SJSA1 (cell line): ENCODE results near the gene CROCC2. TPM values are rescaled to one million over a fixed set of nuclear protein-coding genes. Genes with fewer than 3 reads are reported as not detected.

Experiments
- DNase-seq, 2 experiments: peaks; one replicate each; pipeline ENCODE4 v3.0.0-alpha.2; 2015 to 2020; ENCODE audit warnings: low spot score in 2 of 2, low read depth in 1 of 2
- H3K27ac ChIP-seq: fragments of 250-450 bp; sonication (Bioruptor Pico); 2 replicates; pipeline ENCODE4 v1.5.1; 2020; ENCODE audit warnings: mild to moderate bottlenecking, moderate library complexity
- H3K27me3 ChIP-seq: fragments of 250-450 bp; sonication (Bioruptor Pico); replicated peaks from 2 replicates; pipeline ENCODE4 v1.5.1; 2020; ENCODE audit warnings: mild to moderate bottlenecking, moderate library complexity
- H3K36me3 ChIP-seq: fragments of 250-450 bp; sonication (Bioruptor Pico); 2 replicates; pipeline ENCODE4 v1.5.1; 2020; ENCODE audit warnings: mild to moderate bottlenecking
- H3K4me1 ChIP-seq: fragments of 250-450 bp; sonication (Bioruptor Pico); replicated peaks from 2 replicates; pipeline ENCODE4 v1.6.1; 2021; ENCODE audit warnings: mild to moderate bottlenecking
- H3K4me3 ChIP-seq: fragments of 250-450 bp; sonication (Bioruptor Pico); 2 replicates; pipeline ENCODE4 v1.5.1; 2020; ENCODE audit warnings: mild to moderate bottlenecking
- H3K9me3 ChIP-seq: fragments of 250-450 bp; sonication (Bioruptor Pico); replicated peaks from 2 replicates; pipeline ENCODE4 v1.5.1; 2020; ENCODE audit warnings: mild to moderate bottlenecking
- total RNA-seq: library from RNA; depleted of rRNA; stranded (reverse); fragments of >200 nt; shearing (Covaris generic); gene quantifications from 2 replicates; pipeline ENCODE4 v1.2.3, GENCODE V29; 2014

CROCC2 gene
- total RNA-seq, 1 experiment from 2014 or later, result not detected

DNA sequence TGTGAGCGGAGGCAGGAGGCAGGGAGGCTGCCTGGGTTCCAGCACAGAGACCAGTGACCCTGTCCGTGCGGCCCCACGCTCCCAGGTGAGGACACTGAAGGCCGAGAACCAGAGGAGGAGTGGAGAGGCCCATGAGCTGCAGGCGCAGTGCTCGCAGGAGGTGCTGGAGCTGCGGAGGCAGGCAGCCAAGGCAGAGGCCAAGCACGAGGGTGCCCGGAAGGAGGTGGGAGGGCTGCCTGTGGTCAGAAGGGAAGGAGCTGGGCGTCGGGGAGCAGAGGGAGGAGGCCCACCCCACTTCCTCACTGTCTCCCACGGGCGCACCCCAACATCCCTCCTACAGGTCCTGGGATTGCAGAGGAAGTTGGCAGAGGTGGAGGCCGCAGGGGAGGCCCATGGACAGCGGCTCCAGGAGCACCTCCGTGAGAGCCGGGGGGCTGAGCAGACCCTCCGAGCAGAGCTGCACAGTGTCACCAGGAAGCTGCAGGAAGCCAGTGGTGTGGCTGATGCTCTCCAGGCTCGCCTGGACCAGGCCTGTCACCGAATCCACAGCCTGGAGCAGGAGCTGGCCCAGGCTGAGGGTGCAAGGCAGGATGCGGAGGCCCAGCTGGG is 59.3 kb downstream of the CROCC2 start:
- peak in 1 of 2 experiments; percentile 42 for DNase-seq
- no peak overlapping the region for H3K4me3 ChIP-seq
- no peaks in the 10 kb centered on the region for H3K27me3 ChIP-seq
- H3K9me3 ChIP-seq, result no peaks in the 10 kb centered on the region
- no peak overlapping the region for H3K27ac ChIP-seq
- no peaks in the 10 kb centered on the region for H3K36me3 ChIP-seq
- H3K4me1 ChIP-seq, result peaks cover 8% of the 10 kb centered on the region

DNA sequence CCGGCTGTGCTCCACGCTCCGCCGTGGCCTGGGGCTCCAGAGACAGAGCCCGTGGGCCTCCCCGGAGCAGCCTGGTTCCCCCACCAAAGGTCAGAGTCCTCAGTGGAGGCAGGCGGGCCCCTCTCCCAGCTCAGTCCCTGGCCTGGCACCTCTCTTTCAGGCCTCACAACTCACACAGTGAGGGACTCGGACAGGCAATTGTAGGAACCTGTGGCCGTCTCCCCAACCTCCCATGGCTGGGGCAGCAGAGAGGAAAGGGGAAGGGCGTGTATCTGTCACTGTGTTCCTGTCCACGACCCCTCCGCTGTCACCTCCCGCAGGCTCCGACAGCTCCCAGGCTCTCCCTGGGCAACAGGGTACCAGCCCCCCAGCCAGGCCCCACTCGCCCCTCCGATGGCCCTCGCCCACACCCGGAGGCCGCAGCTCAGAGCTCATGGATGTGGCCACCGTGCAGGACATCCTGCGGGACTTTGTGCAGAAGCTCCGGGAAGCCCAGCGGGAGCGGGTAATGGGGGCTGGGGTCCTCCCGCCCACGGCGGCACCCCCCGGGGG is 59.8 kb downstream of the CROCC2 start:
- no peak overlapping the region for H3K27ac ChIP-seq
- H3K4me3 ChIP-seq, result no peak overlapping the region
- peaks cover 6% of the 10 kb centered on the region for H3K4me1 ChIP-seq
- peak in 1 of 2 experiments; percentile 36 for DNase-seq
- H3K9me3 ChIP-seq, result no peaks in the 10 kb centered on the region
- H3K27me3 ChIP-seq, result no peaks in the 10 kb centered on the region
- H3K36me3 ChIP-seq, result no peaks in the 10 kb centered on the region

DNA sequence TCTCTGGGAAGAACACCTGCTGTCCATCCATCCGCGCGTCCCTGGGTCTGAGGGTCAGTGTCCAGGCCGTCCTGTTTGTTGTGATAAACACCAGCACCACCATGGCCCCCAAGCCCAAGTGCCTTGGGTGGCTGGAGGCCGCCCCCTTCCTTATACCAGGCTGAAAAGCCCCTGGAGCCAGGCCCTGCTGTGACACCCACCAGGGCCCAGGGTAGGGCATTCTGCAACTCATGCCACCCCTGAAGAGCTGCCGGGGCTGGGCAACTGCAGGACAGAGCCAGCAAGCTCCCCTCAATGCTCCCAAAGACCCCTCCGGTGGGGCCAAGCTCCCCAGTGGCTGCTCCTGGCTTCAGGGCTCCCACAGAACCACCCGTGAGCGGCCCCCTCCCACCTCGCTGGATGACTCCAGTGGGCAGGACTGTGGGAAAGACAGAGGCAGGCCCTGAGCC is 60.3 kb downstream of the CROCC2 start:
- DNase-seq, result no peak
- Histone ChIP-seq H3K4me3 (no peak overlapping the region), H3K36me3 (no peaks in the 10 kb centered on the region), H3K9me3 (no peaks in the 10 kb centered on the region), H3K27ac (no peak overlapping the region), H3K27me3 (no peaks in the 10 kb centered on the region), H3K4me1 (peaks cover 6% of the 10 kb centered on the region)

DNA sequence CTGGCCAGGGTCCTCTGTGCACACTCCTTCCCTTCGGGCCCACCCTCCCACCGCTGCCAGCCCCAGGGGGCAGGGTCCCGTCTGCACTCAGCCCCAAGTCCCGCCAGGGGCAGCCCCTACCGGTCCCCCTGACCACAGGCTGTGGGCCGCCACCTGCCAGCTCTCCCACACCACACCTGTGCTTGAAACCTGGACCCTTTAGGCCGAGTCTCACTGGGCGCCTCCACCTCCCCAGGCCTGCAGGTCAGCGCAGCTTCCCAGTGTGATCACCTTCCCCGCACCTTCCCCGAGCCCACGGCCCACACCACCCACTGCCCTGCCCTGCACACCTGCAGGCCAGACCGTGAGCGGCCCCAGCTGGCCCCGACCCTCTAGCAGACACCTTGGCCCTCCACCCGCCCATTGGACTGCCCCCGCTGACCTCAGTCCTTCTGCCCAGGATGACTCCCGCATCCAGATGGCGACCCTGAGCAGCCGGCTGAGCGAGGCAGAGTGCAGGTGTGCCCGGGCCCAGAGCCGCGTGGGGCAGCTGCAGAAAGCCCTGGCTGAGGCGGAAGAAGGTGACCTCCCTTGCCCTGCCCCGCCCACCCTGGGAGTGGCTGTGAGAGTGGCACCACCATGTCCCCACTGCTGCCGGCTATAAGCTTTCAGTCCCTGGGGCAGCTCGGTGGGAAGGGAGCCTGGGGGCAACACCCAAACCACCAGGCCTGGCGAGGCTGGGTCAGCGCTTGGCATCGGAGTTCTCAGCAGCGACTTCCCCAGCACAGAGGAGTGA is 61.0 kb downstream of the CROCC2 start:
- Histone ChIP-seq H3K4me3 (no peak overlapping the region), H3K27me3 (no peaks in the 10 kb centered on the region), H3K4me1 (peaks cover 6% of the 10 kb centered on the region), H3K9me3 (no peaks in the 10 kb centered on the region), H3K27ac (no peak overlapping the region), H3K36me3 (no peaks in the 10 kb centered on the region)
- DNase-seq, result no peak

- H3K27me3 ChIP-seq, result no peaks in the 10 kb centered on the region
These were observed 61.8 kb downstream of the CROCC2 start for GRCh38 chr2:240967681-240968621.

GRCh38 chr2:240968731-240969624 is 62.8 kb downstream of the CROCC2 start:
- H3K36me3 ChIP-seq, result no peaks in the 10 kb centered on the region
- peaks cover 14% of the 10 kb centered on the region for H3K4me1 ChIP-seq
- no peak for DNase-seq
- H3K27me3 ChIP-seq, result no peaks in the 10 kb centered on the region
- no peaks in the 10 kb centered on the region for H3K9me3 ChIP-seq
- H3K27ac ChIP-seq, result no peak overlapping the region
- no peak overlapping the region for H3K4me3 ChIP-seq

More at GRCh38 chr2:240967681-240968621, 61.8 kb downstream of the CROCC2 start:
- Histone ChIP-seq H3K4me3 (no peak overlapping the region), H3K4me1 (peaks cover 4% of the 10 kb centered on the region), H3K36me3 (no peaks in the 10 kb centered on the region), H3K27ac (no peak overlapping the region), H3K9me3 (no peaks in the 10 kb centered on the region)
- no peak for DNase-seq

DNA sequence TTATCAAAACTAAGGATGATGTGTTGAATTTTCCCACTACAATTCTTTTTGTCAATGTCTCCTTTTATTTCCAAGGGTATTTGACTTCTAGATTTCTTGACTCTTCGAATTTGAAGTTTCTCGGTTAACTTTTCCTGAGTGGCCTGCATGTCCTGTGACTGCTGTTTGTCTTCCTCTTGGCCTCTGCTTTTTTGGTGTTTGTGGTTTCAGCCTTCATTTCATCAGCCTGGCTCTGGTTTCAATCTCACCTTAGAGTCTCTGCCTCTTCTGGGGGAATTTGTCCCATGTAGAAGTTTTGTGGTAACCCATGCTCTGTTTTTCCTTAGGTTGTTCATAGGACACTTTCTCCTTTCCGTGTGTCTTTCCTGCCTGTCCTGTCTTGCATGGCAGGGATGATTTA is 64.0 kb downstream of the CROCC2 start:
- no peak overlapping the region for H3K4me3 ChIP-seq
- no peak for DNase-seq
- peaks cover 21% of the 10 kb centered on the region for H3K4me1 ChIP-seq
- H3K27me3 ChIP-seq, result no peaks in the 10 kb centered on the region
- no peak overlapping the region for H3K27ac ChIP-seq
- no peaks in the 10 kb centered on the region for H3K36me3 ChIP-seq
- H3K9me3 ChIP-seq, result no peaks in the 10 kb centered on the region

DNA sequence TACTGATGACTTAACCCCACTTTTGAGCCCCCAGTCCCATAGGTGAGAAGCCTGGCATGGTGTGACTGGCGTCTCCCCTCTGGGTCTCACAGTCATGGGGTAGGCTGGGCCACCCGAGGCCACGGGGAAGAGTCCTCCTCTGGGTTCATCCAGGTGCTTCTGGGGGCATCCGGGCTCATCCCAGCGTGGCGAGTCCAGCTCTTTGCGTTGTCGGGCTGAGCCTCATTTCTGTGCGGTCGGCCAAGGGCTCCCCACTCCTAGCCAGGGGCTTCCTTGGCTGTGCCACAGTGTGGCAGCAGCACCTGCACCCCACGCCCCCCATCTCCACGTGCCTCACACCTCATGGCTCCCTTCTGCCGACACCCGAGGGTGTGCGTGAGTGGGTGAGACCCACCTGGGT is 64.7 kb downstream of the CROCC2 start:
- no peak for DNase-seq
- no peak overlapping the region for H3K27ac ChIP-seq
- H3K27me3 ChIP-seq, result no peaks in the 10 kb centered on the region
- no peak overlapping the region for H3K4me3 ChIP-seq
- H3K36me3 ChIP-seq, result no peaks in the 10 kb centered on the region
- no peaks in the 10 kb centered on the region for H3K9me3 ChIP-seq
- H3K4me1 ChIP-seq, result peaks cover 25% of the 10 kb centered on the region

- Histone ChIP-seq H3K27ac (no peak overlapping the region), H3K9me3 (no peaks in the 10 kb centered on the region), H3K36me3 (no peaks in the 10 kb centered on the region), H3K27me3 (no peaks in the 10 kb centered on the region), H3K4me1 (peaks cover 25% of the 10 kb centered on the region), H3K4me3 (no peak overlapping the region)
- no peak for DNase-seq
These were observed 66.1 kb downstream of the CROCC2 start for GRCh38 chr2:240972201-240972600.

GRCh38 chr2:240972636-240973521 is 66.7 kb downstream of the CROCC2 start:
- no peaks in the 10 kb centered on the region for H3K9me3 ChIP-seq
- no peaks in the 10 kb centered on the region for H3K27me3 ChIP-seq
- no peak overlapping the region for H3K27ac ChIP-seq
- no peak for DNase-seq
- H3K36me3 ChIP-seq, result no peaks in the 10 kb centered on the region
- H3K4me1 ChIP-seq, result peaks cover 25% of the 10 kb centered on the region
- no peak overlapping the region for H3K4me3 ChIP-seq

GRCh38 chr2:240974771-240975572 is 68.8 kb downstream of the CROCC2 start:
- Histone ChIP-seq H3K27me3 (no peaks in the 10 kb centered on the region), H3K36me3 (no peaks in the 10 kb centered on the region), H3K9me3 (no peaks in the 10 kb centered on the region), H3K27ac (peak overlapping the region; percentile 44), H3K4me3 (no peak overlapping the region), H3K4me1 (peaks cover 25% of the 10 kb centered on the region)
- peak in 1 of 2 experiments; percentile 86 for DNase-seq
